Measurements from ENCODE around the gene NR4A3. TPM values are rescaled to one million over a fixed set of nuclear protein-coding genes. Genes with fewer than 3 reads are reported as not detected.
"Not testable (repeated sequence)": the region's sequence is repeated elsewhere in the genome, so short reads cannot be mapped to it uniquely, and the experiment has no call there.

NR4A3 gene
- 6.2 TPM for total RNA-seq
- long read RNA-seq = 0 reads

DNA sequence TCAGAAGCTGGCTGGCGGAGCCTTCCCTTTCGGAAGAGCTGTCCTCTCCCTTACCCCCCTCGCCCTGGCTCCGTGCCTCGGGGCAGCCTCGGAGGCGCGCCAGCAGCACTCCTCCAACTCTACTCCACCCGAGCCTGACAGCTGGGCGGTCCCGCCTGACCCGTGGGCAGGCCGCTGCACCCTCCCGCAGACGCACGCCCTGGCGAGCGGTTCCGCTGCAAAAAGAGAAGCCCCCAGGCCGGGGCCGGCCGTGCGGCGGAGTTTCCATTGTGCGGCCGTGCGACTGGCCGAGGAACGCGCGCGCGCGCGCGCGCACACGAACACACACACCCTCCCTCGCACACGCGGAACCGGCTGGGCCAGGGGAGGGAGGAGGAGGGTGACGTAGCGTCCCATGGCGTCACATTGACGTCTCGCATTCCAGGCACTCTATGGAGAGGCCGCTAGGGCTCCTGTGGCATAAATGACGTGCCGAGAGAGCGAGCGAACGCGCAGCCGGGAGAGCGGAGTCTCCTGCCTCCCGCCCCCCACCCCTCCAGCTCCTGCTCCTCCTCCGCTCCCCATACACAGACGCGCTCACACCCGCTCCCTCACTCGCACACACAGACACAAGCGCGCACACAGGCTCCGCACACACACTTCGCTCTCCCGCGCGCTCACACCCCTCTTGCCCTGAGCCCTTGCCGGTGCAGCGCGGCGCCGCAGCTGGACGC is at the start of gene NR4A3:
TSS of gene NR4A3 (plus strand) at position 490 of the 713 bp plus-strand sequence. CDS start 6,158 bp downstream, outside the sequence.
- H3K36me3 ChIP-seq = no peaks in the 10 kb centered on the region
- peak within 1 kb of the TSS; percentile 99 for H3K27ac ChIP-seq (replicated peaks)
- H3K27me3 ChIP-seq (ENCODE audit: low read depth) = peaks cover 25% of the 10 kb centered on the region
- TF ChIP-seq, protein P1, sequence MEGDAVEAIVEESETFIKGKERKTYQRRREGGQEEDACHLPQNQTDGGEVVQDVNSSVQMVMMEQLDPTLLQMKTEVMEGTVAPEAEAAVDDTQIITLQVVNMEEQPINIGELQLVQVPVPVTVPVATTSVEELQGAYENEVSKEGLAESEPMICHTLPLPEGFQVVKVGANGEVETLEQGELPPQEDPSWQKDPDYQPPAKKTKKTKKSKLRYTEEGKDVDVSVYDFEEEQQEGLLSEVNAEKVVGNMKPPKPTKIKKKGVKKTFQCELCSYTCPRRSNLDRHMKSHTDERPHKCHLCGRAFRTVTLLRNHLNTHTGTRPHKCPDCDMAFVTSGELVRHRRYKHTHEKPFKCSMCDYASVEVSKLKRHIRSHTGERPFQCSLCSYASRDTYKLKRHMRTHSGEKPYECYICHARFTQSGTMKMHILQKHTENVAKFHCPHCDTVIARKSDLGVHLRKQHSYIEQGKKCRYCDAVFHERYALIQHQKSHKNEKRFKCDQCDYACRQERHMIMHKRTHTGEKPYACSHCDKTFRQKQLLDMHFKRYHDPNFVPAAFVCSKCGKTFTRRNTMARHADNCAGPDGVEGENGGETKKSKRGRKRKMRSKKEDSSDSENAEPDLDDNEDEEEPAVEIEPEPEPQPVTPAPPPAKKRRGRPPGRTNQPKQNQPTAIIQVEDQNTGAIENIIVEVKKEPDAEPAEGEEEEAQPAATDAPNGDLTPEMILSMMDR (IDR thresholded peaks at IDR 0.05; ENCODE audit: borderline replicate concordance) = peak; percentile 57
- H3K4me1 ChIP-seq = peaks cover 72% of the 10 kb centered on the region
- intact Hi-C loops (cut with micrococcal nuclease) = no loop called here
- no peaks in the 10 kb centered on the region for H3K9me3 ChIP-seq (replicated peaks)
- H3K4me3 ChIP-seq = peak within 1 kb of the TSS; percentile 84
- DNase-seq = peak; percentile 94

DNA sequence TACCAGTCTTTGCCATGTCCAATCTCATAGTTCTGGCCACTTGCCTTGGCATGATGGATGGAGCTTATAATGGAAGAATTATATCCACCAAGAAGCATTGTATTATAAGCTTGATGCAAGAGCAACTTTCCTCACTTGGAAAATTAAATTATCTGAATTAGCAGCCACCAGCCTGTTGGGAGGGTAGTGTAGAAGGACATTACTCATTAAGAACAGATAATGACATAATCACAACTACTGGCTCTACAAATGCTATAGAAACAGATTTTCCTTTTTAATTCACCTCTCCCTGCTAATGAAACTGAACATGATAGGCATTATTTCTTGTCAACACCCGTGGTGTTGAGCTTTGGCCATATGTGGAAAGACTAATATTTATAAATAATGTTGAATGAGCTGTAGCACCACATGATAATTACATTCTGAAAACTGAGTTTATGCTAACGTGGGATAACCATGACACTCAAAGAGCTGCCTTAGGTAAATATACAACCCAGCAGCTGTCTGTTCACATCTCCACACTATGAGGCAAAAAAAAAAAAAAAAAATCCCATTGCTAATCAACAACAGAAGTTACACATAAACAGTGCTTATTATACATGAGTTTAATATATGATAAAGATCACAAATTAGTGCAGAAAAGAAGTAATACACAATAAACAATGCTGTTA is 48.1 kb upstream of the NR4A3 start:
- TF ChIP-seq, protein P1 (IDR thresholded peaks at IDR 0.05; ENCODE audit: borderline replicate concordance) = no peak

DNA sequence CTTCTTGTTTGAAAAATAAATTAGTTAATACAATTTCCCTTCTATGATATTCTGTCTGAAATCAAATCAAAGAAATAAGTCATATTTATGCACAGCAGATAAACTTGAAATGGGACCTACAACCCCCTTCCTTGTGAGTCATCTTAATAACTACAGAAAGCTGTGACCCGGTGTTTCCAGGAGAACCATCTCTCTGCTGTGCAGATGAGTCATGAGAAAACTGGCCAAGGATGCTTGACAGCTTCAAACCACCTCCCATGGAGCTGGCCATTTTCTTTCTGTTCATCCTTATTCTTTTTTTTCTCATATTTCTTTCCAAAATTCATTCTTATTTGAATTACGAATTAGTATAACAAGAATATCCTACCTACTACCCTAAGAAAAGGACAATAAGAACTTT is 43.4 kb upstream of the NR4A3 start:
- Histone ChIP-seq H3K9me3 (replicated peaks) (peaks cover 4% of the 10 kb centered on the region), H3K4me3 (no peak overlapping the region), H3K27me3 (ENCODE audit: low read depth) (no peaks in the 10 kb centered on the region), H3K4me1 (no peaks in the 10 kb centered on the region), H3K36me3 (no peaks in the 10 kb centered on the region), H3K27ac (replicated peaks) (no peak overlapping the region)
- no peak for DNase-seq
- intact Hi-C loops (cut with micrococcal nuclease) = no loop called here
- TF ChIP-seq, protein P1 (IDR thresholded peaks at IDR 0.05; ENCODE audit: borderline replicate concordance) = no peak

More for the DNA sequence above, 48.1 kb upstream of the NR4A3 start:
- Histone ChIP-seq H3K27ac (replicated peaks) (no peak overlapping the region), H3K4me1 (no peaks in the 10 kb centered on the region), H3K9me3 (replicated peaks) (no peaks in the 10 kb centered on the region), H3K36me3 (no peaks in the 10 kb centered on the region), H3K27me3 (ENCODE audit: low read depth) (no peaks in the 10 kb centered on the region), H3K4me3 (no peak overlapping the region)
- intact Hi-C loops (cut with micrococcal nuclease) = no loop called here
- DNase-seq = no peak

DNA sequence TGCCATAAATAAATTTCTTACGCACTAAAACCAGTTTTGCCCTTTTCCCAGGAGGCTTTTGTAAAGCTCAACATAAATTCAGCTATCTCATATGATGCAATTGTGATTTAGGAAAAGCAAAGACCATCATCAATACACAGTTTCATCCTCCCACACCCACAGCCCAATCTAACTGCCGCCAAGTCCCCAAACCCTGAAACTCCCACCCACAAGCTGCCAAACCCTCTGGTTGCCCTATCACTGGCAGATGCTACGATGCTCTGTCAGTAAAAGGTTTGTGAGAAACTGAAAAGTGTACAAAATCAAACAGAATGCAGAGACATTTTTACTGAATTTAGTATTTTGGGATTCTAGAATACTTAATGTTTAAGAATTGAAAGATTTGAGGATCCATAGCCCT is 42.8 kb upstream of the NR4A3 start:
- Histone ChIP-seq H3K27me3 (ENCODE audit: low read depth) (no peaks in the 10 kb centered on the region), H3K36me3 (no peaks in the 10 kb centered on the region), H3K27ac (replicated peaks) (no peak overlapping the region), H3K9me3 (replicated peaks) (peaks cover 4% of the 10 kb centered on the region), H3K4me3 (no peak overlapping the region), H3K4me1 (no peaks in the 10 kb centered on the region)
- intact Hi-C loops (cut with micrococcal nuclease) = no loop called here
- no peak for DNase-seq
- TF ChIP-seq, protein P1 (IDR thresholded peaks at IDR 0.05; ENCODE audit: borderline replicate concordance) = no peak

DNA sequence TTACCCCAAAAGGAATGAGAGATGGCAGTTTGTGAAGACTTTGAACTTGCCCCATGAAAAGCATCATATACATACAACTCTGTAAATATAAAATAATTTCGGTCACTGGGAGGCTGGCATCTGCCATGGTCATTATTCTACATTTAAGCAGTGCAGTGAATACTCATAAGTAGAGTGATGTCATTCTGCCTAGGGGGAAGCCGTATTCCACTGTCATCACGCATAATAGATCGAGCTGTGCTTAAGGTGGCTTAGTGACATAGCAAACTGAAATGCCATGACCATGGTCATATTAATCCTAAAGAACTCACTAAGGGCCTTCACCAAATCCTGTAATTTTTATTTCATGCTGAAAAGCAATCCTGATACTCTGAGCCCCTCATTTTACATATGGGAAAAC is 42.4 kb upstream of the NR4A3 start:
- no peak overlapping the region for H3K27ac ChIP-seq (replicated peaks)
- no peaks in the 10 kb centered on the region for H3K27me3 ChIP-seq (ENCODE audit: low read depth)
- H3K4me1 ChIP-seq = no peaks in the 10 kb centered on the region
- TF ChIP-seq, protein P1 (IDR thresholded peaks at IDR 0.05; ENCODE audit: borderline replicate concordance) = no peak
- no peaks in the 10 kb centered on the region for H3K36me3 ChIP-seq
- intact Hi-C loops (cut with micrococcal nuclease) = no loop called here
- no peak overlapping the region for H3K4me3 ChIP-seq
- no peak for DNase-seq
- H3K9me3 ChIP-seq (replicated peaks) = peaks cover 4% of the 10 kb centered on the region

DNA sequence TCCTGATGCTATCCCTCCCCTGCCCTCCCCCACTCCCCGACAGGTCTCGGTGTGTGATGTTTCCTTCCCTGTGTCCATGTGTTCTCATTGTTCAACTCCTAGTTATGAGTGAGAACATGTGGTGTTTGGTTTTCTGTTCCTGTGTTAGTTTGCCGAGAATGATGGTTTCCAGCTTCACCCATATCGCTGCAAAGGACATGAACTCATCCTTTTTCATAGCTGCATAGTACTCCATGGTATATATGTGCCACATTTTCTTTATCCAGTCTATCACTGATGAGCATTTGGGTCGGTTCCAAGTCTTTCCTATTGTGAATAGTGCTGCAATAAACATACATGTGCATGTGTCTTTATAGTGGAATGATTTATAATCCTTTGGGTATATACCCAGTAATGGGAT is 39.3 kb upstream of the NR4A3 start:
- H3K9me3 ChIP-seq (replicated peaks); H3K4me3 ChIP-seq; intact Hi-C loops (cut with micrococcal nuclease); H3K27me3 ChIP-seq (ENCODE audit: low read depth); H3K36me3 ChIP-seq; H3K4me1 ChIP-seq; H3K27ac ChIP-seq (replicated peaks); DNase-seq: not testable (repeated sequence)

All from left ventricle myocardium inferior (tissue), 1 donor.